C4-2B (cell line): ENCODE results near the gene NPSR1.
"Not testable (repeated sequence)": the region's sequence is repeated elsewhere in the genome, so short reads cannot be mapped to it uniquely, and the experiment has no call there.

ENCODE experiments used
- H3K27ac ChIP-seq: fragments of 450-650 bp; 2 replicates; pipeline ENCODE4 v1.5.1; 2017
- CTCF ChIP-seq: fragments of 450-650 bp; conservative IDR thresholded peaks from 2 replicates; pipeline ENCODE4 v1.5.1; 2017; ENCODE audit warnings: mild to moderate bottlenecking
- ZFX ChIP-seq: fragments of 450-650 bp; IDR thresholded peaks from 2 replicates; pipeline ENCODE4 v1.6.1; 2017

The NPSR1 gene

GRCh38 chr7:34845666-34846361, 187.8 kb downstream of the NPSR1 start:
- TF ChIP-seq ZFX (no peak), CTCF (no peak)
- no peak overlapping the region for H3K27ac ChIP-seq

GRCh38 chr7:34846976-34847375, 189.0 kb downstream of the NPSR1 start:
- no peak for TF ChIP-seq ZFX
- no peak for TF ChIP-seq CTCF
- H3K27ac ChIP-seq: no peak overlapping the region

GRCh38 chr7:34848670-34849069, 190.7 kb downstream of the NPSR1 start:
- TF ChIP-seq CTCF (no peak), ZFX (no peak)
- H3K27ac ChIP-seq: no peak overlapping the region

GRCh38 chr7:34849163-34849960, 191.3 kb downstream of the NPSR1 start:
- H3K27ac ChIP-seq: no peak overlapping the region
- no peak for TF ChIP-seq CTCF
- TF ChIP-seq ZFX: no peak

- H3K27ac ChIP-seq: no peak overlapping the region
- TF ChIP-seq ZFX (no peak), CTCF (no peak)
Observed at GRCh38 chr7:34849986-34850385, 192.0 kb downstream of the NPSR1 start.

- no peak for TF ChIP-seq ZFX
- no peak for TF ChIP-seq CTCF
- no peak overlapping the region for H3K27ac ChIP-seq
Observed at GRCh38 chr7:34850681-34851080, 192.7 kb downstream of the NPSR1 start.

- TF ChIP-seq CTCF (no peak), ZFX (no peak)
- H3K27ac ChIP-seq: no peak overlapping the region
Observed at GRCh38 chr7:34851431-34851830, 193.4 kb downstream of the NPSR1 start.

GRCh38 chr7:34858444-34858843, 200.4 kb downstream of the NPSR1 start:
- not testable (repeated sequence) for H3K27ac ChIP-seq

- H3K27ac ChIP-seq: not testable (repeated sequence)
Observed at GRCh38 chr7:34859281-34859680, 201.3 kb downstream of the NPSR1 start.

- not testable (repeated sequence) for H3K27ac ChIP-seq
Observed at GRCh38 chr7:34866222-34866621, 208.2 kb downstream of the NPSR1 start.

GRCh38 chr7:34867341-34867740, 209.3 kb downstream of the NPSR1 start:
- not testable (repeated sequence) for H3K27ac ChIP-seq

GRCh38 chr7:34868602-34869001, 210.6 kb downstream of the NPSR1 start:
- not testable (repeated sequence) for H3K27ac ChIP-seq
